GM19025 (cell line): ENCODE results near the gene SIGLEC8.

Experiments
- ATAC-seq: cut with Tn5 transposase; IDR thresholded peaks from one replicate; pipeline ENCODE4 v1.9.1; 2021; ENCODE audit warnings: mild to moderate bottlenecking, low read depth, moderate library complexity; ENCODE audit not compliant: unreplicated experiment

The SIGLEC8 gene

DNA sequence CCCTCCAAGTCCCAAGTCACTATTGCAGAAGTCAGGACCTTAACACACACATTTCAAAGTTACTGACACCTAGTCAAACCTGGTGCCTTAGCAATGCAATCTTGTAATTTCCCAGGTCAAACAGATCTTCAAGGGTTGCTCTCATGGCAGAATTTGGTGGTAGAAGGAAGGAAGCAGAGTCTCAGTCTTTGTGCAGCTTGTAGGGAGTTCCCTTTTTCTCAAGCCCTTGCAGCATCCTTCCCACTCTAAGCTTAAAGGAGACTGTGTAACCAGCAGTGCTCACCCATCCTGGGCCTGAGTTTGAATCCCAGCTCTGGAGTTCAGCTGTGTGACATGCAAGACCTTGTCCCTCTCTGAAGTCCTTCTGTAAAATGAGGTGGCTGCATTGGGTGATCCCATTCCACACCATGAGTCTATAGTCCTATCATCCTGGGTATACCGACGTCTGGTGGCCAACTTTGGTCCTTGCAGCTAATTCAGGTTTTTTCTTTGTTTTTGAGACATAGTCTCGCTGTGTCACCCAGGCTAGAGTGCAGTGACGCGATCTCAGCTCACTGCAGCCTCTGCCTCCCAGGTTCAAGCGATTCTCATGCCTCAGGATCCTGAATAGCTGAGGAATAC is 50.6 kb downstream of the SIGLEC8 start:
- no peak for ATAC-seq

DNA sequence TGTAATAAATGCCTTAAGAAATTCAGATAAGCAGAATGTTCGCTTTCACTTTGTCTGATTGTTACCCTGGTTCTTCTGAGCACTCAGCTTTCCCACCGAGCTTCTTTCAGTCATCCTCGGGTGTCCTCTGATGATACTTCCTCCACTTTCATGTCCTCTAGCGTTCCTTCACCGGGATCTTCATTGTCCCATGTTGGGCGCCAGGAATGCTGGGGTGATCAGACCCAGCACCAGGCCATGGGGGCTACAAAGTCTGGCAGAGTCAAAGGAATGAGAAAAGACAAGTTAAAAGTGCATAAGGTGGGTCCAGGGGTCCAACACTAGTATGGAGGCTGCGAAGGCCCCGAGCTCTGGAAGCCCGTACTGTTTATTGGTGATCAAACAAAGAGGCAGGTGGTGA is 56.1 kb downstream of the SIGLEC8 start:
- no peak for ATAC-seq
